SK-N-SH (cell line): ENCODE measurements around the gene MTCL1. TPM values are rescaled to one million over a fixed set of nuclear protein-coding genes. Genes with fewer than 3 reads are reported as not detected.

ENCODE experiments used
- CTCF ChIA-PET: fragments of 300-600, 350-600 bp; formaldehyde crosslinking; extraction: SDS; loops from one replicate; lab custom pipeline; 2021; lab: Yijun Ruan, JAX
- POLR2A ChIA-PET: fragments of 350-600 bp; sonication (Branson Sonifier 250); formaldehyde crosslinking; extraction: SDS; loops from one replicate; lab custom pipeline; 2020; ENCODE audit warnings: antibody characterized with exemption, inconsistent platforms; lab: Yijun Ruan, JAX
- DNase-seq: peaks from one replicate; pipeline ENCODE4 v3.0.0; 2012
- H2AFZ ChIP-seq: fragments of 200-600 bp; sonication (generic); 2 replicates; pipeline ENCODE4 v1.8.1; 2016; ENCODE audit warnings: antibody characterized with exemption, mild to moderate bottlenecking, low read depth
- H3F3A ChIP-seq: fragments of 200-600 bp; sonication (generic); replicated peaks from 2 replicates; pipeline ENCODE3; 2016; ENCODE audit warnings: antibody characterized with exemption, mild to moderate bottlenecking; ENCODE audit not compliant: insufficient read depth
- H3K27ac ChIP-seq, 2 experiments: fragments of 200-500 bp in 1 of 2; fragments of 200-600 bp in 1 of 2; sonication (Bioruptor generic) in 1 of 2; sonication (generic), shearing (Covaris generic) in 1 of 2; 2 replicates each; pipeline versions ENCODE4 v1.5.1 to v1.6.1; 2014 to 2016; ENCODE audit warnings: low read depth in 2 of 2, inconsistent platforms in 1 of 2, low read length in 1 of 2, mild to moderate bottlenecking in 1 of 2, mixed read lengths in 1 of 2
- H3K27me3 ChIP-seq: fragments of 200-600 bp; sonication (generic), shearing (Covaris generic); 2 replicates; pipeline ENCODE4 v1.6.1; 2016; ENCODE audit warnings: mixed run types; ENCODE audit not compliant: insufficient read depth
- H3K36me3 ChIP-seq, 2 experiments: fragments of 200-500 bp in 1 of 2; fragments of 200-600 bp in 1 of 2; sonication (Bioruptor generic) in 1 of 2; sonication (generic) in 1 of 2; replicated peaks in 1 of 2; 2 replicates each; pipeline versions ENCODE3 to v1.5.1; 2014 to 2016; ENCODE audit warnings: low read length in 1 of 2, mild to moderate bottlenecking in 1 of 2; ENCODE audit not compliant: insufficient read depth in 2 of 2, control insufficient read depth in 1 of 2
- H3K4me1 ChIP-seq, 2 experiments: fragments of 200-500 bp in 1 of 2; fragments of 200-600 bp in 1 of 2; sonication (Bioruptor generic) in 1 of 2; sonication (generic), shearing (Covaris generic) in 1 of 2; 2 replicates each; pipeline versions ENCODE4 v1.5.1 to v1.6.1; 2014 to 2016; ENCODE audit warnings: low read depth in 1 of 2, low read length in 1 of 2, mixed run types in 1 of 2; ENCODE audit not compliant: insufficient read depth in 2 of 2, control insufficient read depth in 1 of 2
- H3K4me2 ChIP-seq: fragments of 200-600 bp; sonication (generic), shearing (Covaris generic); 2 replicates; pipeline ENCODE4 v1.6.1; 2017; ENCODE audit warnings: mixed run types
- H3K4me3 ChIP-seq, 2 experiments: fragments of 200-500 bp in 1 of 2; fragments of 200-600 bp in 1 of 2; sonication (Bioruptor generic) in 1 of 2; sonication (generic), shearing (Covaris generic) in 1 of 2; 2 replicates each; pipeline versions ENCODE4 v1.5.1 to v1.8.1; 2014 to 2016; ENCODE audit warnings: low read depth in 2 of 2, inconsistent platforms in 1 of 2, low read length in 1 of 2, mild to moderate bottlenecking in 1 of 2, mixed read lengths in 1 of 2, moderate library complexity in 1 of 2
- H3K79me2 ChIP-seq: fragments of 200-600 bp; sonication (generic); 2 replicates; pipeline ENCODE4 v1.8.1; 2017; ENCODE audit warnings: mild to moderate bottlenecking; ENCODE audit not compliant: insufficient read depth
- H3K9ac ChIP-seq: fragments of 200-600 bp; sonication (generic); 2 replicates; pipeline ENCODE4 v1.6.1; 2017; ENCODE audit warnings: mixed run types
- H3K9me2 ChIP-seq: fragments of 200-600 bp; sonication (generic); 2 replicates; pipeline ENCODE4 v1.6.1; 2017; ENCODE audit warnings: mixed run types
- H3K9me3 ChIP-seq: fragments of 200-600 bp; sonication (generic); 2 replicates; pipeline ENCODE4 v1.6.1; 2017; ENCODE audit warnings: mixed run types, mild to moderate bottlenecking, moderate library complexity
- H4K20me1 ChIP-seq: fragments of 200-600 bp; sonication (generic); 2 replicates; pipeline ENCODE4 v1.6.1; 2017; ENCODE audit warnings: mild to moderate bottlenecking, mixed run types; ENCODE audit not compliant: insufficient read depth
- CHD2 ChIP-seq: fragments of 150-350 bp; IDR thresholded peaks from 2 replicates; pipeline ENCODE4 v1.6.1; 2018; ENCODE audit warnings: low read length; ENCODE audit not compliant: partially characterized antibody
- EP300 ChIP-seq, 2 experiments: IDR thresholded peaks; 2 replicates each; pipeline versions ENCODE4 v1.4.0 to v1.6.1; 2012; ENCODE audit warnings: borderline replicate concordance in 1 of 2, low read depth in 1 of 2, low read length in 1 of 2
- GABPA ChIP-seq: IDR thresholded peaks from 2 replicates; pipeline ENCODE4 v1.4.0; 2012; ENCODE audit warnings: low read depth, mild to moderate bottlenecking
- GATA2 ChIP-seq: sonication (generic); formaldehyde crosslinking; IDR thresholded peaks from 2 replicates; pipeline ENCODE4 v1.5.0; 2020; ENCODE audit warnings: mild to moderate bottlenecking, missing genetic modification reagents
- MAX ChIP-seq: IDR thresholded peaks from 2 replicates; pipeline ENCODE4 v1.4.0; 2012; ENCODE audit warnings: low read depth
- MEF2A ChIP-seq: IDR thresholded peaks from 2 replicates; pipeline ENCODE4 v1.4.0; 2012; ENCODE audit warnings: low read depth, borderline replicate concordance
- MXI1 ChIP-seq: IDR thresholded peaks from 2 replicates; pipeline ENCODE4 v1.6.1; 2012; ENCODE audit warnings: mild to moderate bottlenecking, low read depth, low read length, improper control_type of control experiment
- NFIC ChIP-seq: IDR thresholded peaks from 2 replicates; pipeline ENCODE4 v1.4.0; 2012; ENCODE audit warnings: borderline replicate concordance
- NRF1 ChIP-seq: IDR thresholded peaks from 2 replicates; pipeline ENCODE4 v1.6.1; 2012; ENCODE audit warnings: low read depth, mild to moderate bottlenecking, low read length
- REST ChIP-seq: IDR thresholded peaks from 2 replicates; pipeline ENCODE4 v1.6.1; 2012; ENCODE audit warnings: mild to moderate bottlenecking, low read depth, low read length, moderate library complexity
- RXRA ChIP-seq: IDR thresholded peaks from 2 replicates; pipeline ENCODE4 v1.4.0; 2012; ENCODE audit warnings: low read depth, mild to moderate bottlenecking, borderline replicate concordance
- SIN3A ChIP-seq: IDR thresholded peaks from 2 replicates; pipeline ENCODE4 v1.6.1; 2012; ENCODE audit warnings: low read depth, mild to moderate bottlenecking, low read length, moderate library complexity, borderline replicate concordance
- SMC3 ChIP-seq: IDR thresholded peaks from 2 replicates; pipeline ENCODE4 v1.6.1; 2012; ENCODE audit warnings: low read depth, low read length, improper control_type of control experiment
- TCF12 ChIP-seq: IDR thresholded peaks from 2 replicates; pipeline ENCODE4 v1.4.0; 2012
- YY1 ChIP-seq: IDR thresholded peaks from 2 replicates; pipeline ENCODE4 v1.4.0; 2012; ENCODE audit warnings: low read depth, mild to moderate bottlenecking
- WGBS: methylation state at CpG from one replicate; pipeline ENCODE4 v1.1.6; 2017; ENCODE audit warnings: low lambda C conversion rate; 5-methylcytosine and 5-hydroxymethylcytosine counted together
- polyA plus RNA-seq, 3 experiments: library from polyadenylated mRNA; depleted of rRNA; stranded (reverse); fragments of >200 nt; gene quantifications; 2 replicates each; pipeline ENCODE4 v1.2.3, GENCODE V29; 2012

The MTCL1 gene
- polyA plus RNA-seq, 1 of the 3 experiments (the other 2 are of a cell fraction) = 33.5 TPM

GRCh38 chr18:8847900-8848299 is 142.5 kb downstream of the MTCL1 start:
- Histone ChIP-seq H3K4me3 (no peak overlapping the region), H4K20me1 (no peaks in the 10 kb centered on the region), H3K36me3 (no peaks in the 10 kb centered on the region), H3K27ac (no peak overlapping the region), H3K4me1 (peaks cover 0 to 11% of the 10 kb centered on the region in 2 experiments; a peak in 1 of 4 replicates), H3K27me3 (no peaks in the 10 kb centered on the region), H3K9me3 (no peaks in the 10 kb centered on the region), H3F3A (no peaks in the 10 kb centered on the region), H3K4me2 (no peak overlapping the region), H3K79me2 (no peaks in the 10 kb centered on the region), H3K9ac (no peak overlapping the region), H3K9me2 (no peaks in the 10 kb centered on the region), H2AFZ (no peak overlapping the region)
- ChIA-PET POLR2A (no interaction called here), CTCF (interaction anchor here (0.8 kb wide), 1 partner anchor 23 kb away, joined by 3 read pairs; no protein-coding TSS in a partner anchor)
- TF ChIP-seq GABPA = no peak
- WGBS = 88% methylated on average over 5 of the region's 5 CpGs
- no peak for DNase-seq

GRCh38 chr18:8848541-8848940 is 143.2 kb downstream of the MTCL1 start:
- ChIA-PET POLR2A (no interaction called here), CTCF (no interaction called here)
- no peak for TF ChIP-seq REST
- no peak for TF ChIP-seq YY1
- H2AFZ ChIP-seq = no peak overlapping the region
- no peaks in the 10 kb centered on the region for H3F3A ChIP-seq
- H3K9ac ChIP-seq = no peak overlapping the region
- H3K27ac ChIP-seq = no peak overlapping the region
- no peak for DNase-seq
- peaks cover 0 to 11% of the 10 kb centered on the region in 2 experiments; a peak in 1 of 4 replicates for H3K4me1 ChIP-seq
- no peaks in the 10 kb centered on the region for H3K36me3 ChIP-seq
- H4K20me1 ChIP-seq = no peaks in the 10 kb centered on the region
- H3K9me2 ChIP-seq = no peaks in the 10 kb centered on the region
- no peak overlapping the region for H3K4me2 ChIP-seq
- no peak overlapping the region for H3K4me3 ChIP-seq
- no peaks in the 10 kb centered on the region for H3K79me2 ChIP-seq
- no peaks in the 10 kb centered on the region for H3K9me3 ChIP-seq
- H3K27me3 ChIP-seq = no peaks in the 10 kb centered on the region
- WGBS = 84% methylated on average over 3 of the region's 3 CpGs

GRCh38 chr18:8849696-8850095 is 144.3 kb downstream of the MTCL1 start:
- Histone ChIP-seq H2AFZ (no peak overlapping the region), H3K4me1 (peaks cover 0 to 8% of the 10 kb centered on the region in 2 experiments; a peak in 1 of 4 replicates), H3K9me3 (no peaks in the 10 kb centered on the region), H3K4me3 (no peak overlapping the region), H3K9me2 (no peaks in the 10 kb centered on the region), H3K36me3 (no peaks in the 10 kb centered on the region), H3K79me2 (no peaks in the 10 kb centered on the region), H3K27me3 (no peaks in the 10 kb centered on the region), H4K20me1 (no peaks in the 10 kb centered on the region), H3K27ac (no peak overlapping the region), H3K4me2 (no peak overlapping the region), H3F3A (no peaks in the 10 kb centered on the region), H3K9ac (no peak overlapping the region)
- CTCF ChIA-PET = no interaction called here
- 93% methylated on average over 2 of the region's 2 CpGs for WGBS
- POLR2A ChIA-PET = no interaction called here
- no peak for DNase-seq
- TF ChIP-seq MAX (no peak), NRF1 (no peak), SIN3A (no peak), SMC3 (no peak), CHD2 (no peak), EP300 (IDR thresholded peaks at IDR 0.05; ENCODE audit: borderline replicate concordance in 1 of 2, low read depth in 1 of 2, low read length in 1 of 2) (no peak), NFIC (no peak), MEF2A (no peak), REST (no peak), GATA2 (no peak), RXRA (no peak), TCF12 (no peak), MXI1 (no peak)
